H1 (cell line): ENCODE data around the gene NRL.

Experiments
- CTCF ChIP-seq, 3 experiments: IDR thresholded peaks; 1 replicate in 2 of 3; 2 replicates in 1 of 3; pipeline versions ENCODE4 v1.5.1 to v1.6.1; 2011; ENCODE audit warnings: low read length in 3 of 3, mild to moderate bottlenecking in 3 of 3, inconsistent platforms in 2 of 3, low read depth in 1 of 3, moderate library complexity in 1 of 3; ENCODE audit not compliant: insufficient read depth in 1 of 3; ENCODE audit errors: control extremely low read depth in 1 of 3
- HDAC2 ChIP-seq, 2 experiments: fragments of 300-600 bp in 1 of 2; sonication (generic) in 1 of 2; IDR thresholded peaks; 2 replicates each; pipeline ENCODE4 v1.6.1; 2011 to 2012; ENCODE audit warnings: low read depth in 2 of 2, low read length in 2 of 2, mild to moderate bottlenecking in 2 of 2, moderate library complexity in 2 of 2, borderline replicate concordance in 1 of 2, inconsistent platforms in 1 of 2
- NRF1 ChIP-seq: IDR thresholded peaks from 2 replicates; pipeline ENCODE4 v1.6.1; 2011; ENCODE audit warnings: mild to moderate bottlenecking, low read depth, low read length, improper control_type of control experiment
- POLR2A ChIP-seq, 2 experiments: IDR thresholded peaks; 1 replicate in 1 of 2; 2 replicates in 1 of 2; pipeline ENCODE4 v1.6.1; 2011; ENCODE audit warnings: low read depth in 2 of 2, low read length in 2 of 2, mild to moderate bottlenecking in 2 of 2; ENCODE audit errors: control extremely low read depth in 1 of 2

DNA sequence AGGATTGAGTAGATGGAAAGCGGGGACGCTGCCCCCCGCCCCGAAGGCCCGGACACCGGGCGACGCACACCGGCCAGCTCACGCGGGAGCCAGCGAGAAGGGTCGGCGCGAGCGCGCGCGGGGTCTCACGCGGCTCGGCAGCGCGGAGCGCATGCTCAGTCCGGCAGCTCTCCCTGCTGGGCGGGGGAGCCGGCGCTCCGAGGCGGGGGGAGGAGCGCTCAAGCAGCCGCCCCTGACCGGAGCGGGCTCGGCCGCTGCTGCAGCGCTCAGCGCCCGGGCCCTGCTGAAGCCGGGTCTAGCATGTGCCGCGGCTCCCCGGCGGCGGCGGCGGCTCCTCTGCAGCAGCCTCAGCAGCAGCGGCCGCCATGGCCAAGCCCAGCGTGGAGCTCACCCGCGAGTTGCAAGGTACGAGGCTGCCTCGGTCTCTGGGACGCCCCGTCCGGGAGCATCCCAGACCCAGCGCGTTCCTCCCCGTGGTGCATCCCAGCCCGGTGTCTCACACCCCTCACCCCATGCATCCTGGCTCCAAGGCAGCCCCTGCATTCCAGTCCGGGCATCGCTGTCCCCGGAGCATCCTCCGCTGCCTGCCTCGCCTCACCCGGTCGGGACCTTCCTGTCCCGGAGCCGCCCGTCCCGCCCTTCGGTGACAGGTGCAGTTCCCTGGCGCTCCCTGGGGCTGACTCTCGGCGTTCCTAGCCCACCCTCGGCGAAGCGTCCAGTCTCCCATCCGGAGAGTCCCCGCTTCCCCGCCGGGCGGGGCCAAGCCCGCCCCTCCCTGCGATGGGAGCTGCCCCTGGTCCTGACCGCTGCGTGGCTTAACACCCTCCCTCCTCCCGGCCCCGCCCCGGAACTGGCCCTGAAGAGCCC, 62.7 kb downstream of the NRL start, which contains the start of gene CARMIL3:
- TF ChIP-seq POLR2A (IDR thresholded peaks at IDR 0.05; ENCODE audit: control extremely low read depth in 1 of 2, low read depth in 2 of 2, low read length in 2 of 2): no peak; a peak in 2 of 3 replicates
- peak; percentile 72 to 80; a peak in 1 of 4 replicates for TF ChIP-seq HDAC2 (IDR thresholded peaks at IDR 0.05; ENCODE audit: borderline replicate concordance in 1 of 2, low read depth in 2 of 2, low read length in 2 of 2)
- no peak for TF ChIP-seq CTCF (IDR thresholded peaks at IDR 0.05; ENCODE audit: control extremely low read depth in 1 of 3, insufficient read depth in 1 of 3, low read depth in 1 of 3, low read length in 3 of 3)
- peak; percentile 27; the same call in 1 of the 2 replicates for TF ChIP-seq NRF1
